Epidermal melanocyte (primary cell): ENCODE measurements around the gene BRCC3.
A peak's percentile ranks its signal among the peaks of the same experiment; 100 is the strongest.

Experiments used
- DNase-seq: peaks from one replicate; pipeline ENCODE4 v3.0.0; 2011; ENCODE audit warnings: low spot score; ENCODE audit not compliant: insufficient read length

BRCC3 gene

GRCh38 chrX:155056877-155057792 lies 14.2 kb upstream of the BRCC3 start:
- peak; percentile 30 for DNase-seq

- no peak for DNase-seq
Measured at GRCh38 chrX:155061760-155062159, 9.5 kb upstream of the BRCC3 start.

DNA sequence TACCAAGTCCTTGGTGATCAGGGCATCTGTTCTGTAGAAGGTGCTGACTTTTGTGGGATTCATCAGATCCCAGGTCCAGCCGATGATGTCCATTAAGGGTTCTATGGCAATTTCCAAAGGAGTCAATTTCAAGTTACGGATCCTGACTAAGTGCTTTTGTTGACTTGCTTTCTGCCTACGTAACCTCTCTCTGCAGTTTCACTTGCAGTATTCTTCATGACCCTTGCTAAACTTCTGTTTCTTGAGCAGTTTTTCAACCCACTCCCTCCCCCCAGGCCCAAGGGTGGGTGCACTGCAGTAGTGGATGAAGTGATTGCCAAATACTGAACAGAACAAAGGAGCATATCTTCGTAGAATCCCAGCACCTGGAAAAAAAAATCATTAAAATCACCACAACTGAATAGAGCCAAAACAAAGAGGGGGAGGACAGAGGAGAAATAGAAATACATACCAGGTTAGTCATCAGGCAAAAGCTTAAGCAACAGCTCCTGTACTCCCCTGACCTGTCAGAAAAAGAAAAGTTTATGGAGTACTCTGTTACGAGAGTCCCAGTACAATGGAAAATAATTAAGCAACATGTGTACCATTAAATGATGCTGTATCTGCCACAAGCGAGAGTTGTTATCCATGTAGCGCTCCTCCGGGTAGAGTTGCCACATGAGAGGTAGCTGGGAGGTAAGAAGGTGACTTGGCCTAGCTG lies 6.1 kb upstream of the BRCC3 start:
- DNase-seq: no peak

DNA sequence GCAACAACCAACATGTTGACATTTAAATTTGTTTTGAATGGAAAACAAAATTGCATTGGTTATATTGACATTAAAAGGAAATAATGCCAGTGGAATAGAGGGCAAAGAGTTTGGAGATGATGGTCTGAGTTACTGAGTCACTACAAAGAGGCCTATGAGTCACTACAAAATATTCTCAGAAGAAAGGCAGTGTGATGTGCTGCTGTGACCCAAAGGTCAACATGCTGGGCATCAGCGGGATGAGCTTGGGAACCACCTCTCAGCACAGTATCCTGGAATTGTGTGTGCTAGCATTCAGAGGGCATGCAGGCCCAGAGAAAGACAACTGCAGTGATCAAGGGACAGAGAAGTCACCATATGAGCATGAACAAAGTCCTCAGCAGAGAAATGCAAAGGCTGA lies 3.1 kb upstream of the BRCC3 start:
- no peak for DNase-seq

DNA sequence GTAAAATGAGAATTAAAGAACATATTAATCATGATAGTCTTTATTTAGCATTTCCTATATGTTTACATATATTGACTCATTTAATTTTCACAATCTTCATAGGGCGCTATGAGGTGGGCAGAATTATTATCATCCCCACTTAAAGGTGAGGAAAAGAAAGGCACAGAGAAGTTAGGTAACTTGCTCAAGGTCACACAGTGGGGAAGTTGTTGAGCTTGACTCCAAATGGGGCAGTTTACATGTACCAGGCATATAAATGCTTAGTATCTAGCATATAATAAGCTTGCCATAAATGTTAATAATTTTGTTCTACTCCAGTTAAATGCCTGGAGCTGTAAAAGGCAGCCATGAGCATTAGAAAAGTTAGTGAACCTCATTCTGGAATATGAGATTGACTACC lies 1.9 kb upstream of the BRCC3 start:
- DNase-seq: no peak

DNA sequence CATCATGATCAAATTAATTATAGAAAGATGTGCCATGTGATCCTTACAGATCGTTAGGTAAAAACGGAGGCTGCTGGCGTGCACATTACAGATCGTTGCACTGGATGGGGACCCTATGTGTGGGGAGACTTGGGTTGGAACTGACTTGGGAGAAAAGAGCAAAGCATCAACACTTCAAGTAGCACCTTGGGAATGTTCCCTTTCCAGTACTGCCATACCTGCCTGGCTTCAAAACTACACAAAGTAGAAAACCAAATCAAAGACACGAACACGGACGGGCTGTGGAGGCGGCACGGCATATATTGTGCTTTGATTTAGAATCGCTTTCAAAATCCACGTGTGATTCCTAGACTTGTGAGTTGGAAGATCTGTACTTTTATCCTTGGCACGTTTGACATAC lies 1.3 kb upstream of the BRCC3 start:
- no peak for DNase-seq

DNA sequence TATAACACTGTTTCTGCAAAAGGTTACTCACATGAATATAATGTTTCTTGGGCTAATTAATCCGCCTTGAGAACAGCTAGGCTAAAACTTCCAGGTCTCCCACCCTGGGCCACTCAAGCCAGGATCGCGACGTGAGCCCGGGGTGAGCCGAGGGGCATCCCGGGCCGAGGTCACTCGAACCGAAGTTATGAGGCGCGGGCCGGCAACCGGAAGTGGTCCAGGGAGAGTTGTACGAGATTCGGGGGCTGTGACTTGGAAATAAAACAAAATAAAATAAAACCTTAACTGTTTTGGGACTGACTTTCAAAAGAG lies 689 bp upstream of the BRCC3 start:
- DNase-seq: no peak

- DNase-seq: no peak
Measured at GRCh38 chrX:155071694-155072280, 479 bp downstream of the BRCC3 start.

DNA sequence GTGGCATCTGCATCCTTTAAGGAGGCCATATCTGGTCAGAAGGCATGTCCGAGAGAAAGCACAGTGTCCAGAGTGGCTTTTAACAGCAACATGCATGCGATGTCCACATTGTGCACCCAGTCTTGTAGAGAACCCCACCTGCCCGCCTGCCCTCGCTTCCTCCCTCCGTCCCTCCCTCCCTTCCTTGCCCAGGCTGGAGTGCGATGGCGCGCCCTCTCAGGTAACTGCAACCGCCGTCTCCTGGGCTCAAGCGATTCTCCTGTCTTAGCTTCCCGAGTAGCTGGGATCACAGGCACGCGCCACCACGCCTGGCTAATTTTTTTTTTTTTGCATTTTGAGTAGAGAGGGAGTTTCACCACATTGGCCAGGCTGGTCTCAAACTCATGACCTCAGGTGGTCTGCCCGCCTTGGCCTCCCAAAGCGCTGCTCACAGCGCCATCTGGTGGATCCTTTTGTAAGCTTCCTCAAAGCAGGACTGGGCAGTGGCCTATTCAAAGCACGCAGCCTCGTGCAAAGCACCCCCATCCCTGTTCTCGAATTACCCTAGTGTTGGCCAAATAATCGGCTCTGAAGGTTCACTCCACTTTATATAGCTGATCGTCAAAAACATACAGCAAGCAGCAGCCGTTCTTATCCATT lies 15.0 kb downstream of the BRCC3 start:
- DNase-seq: no peak

DNA sequence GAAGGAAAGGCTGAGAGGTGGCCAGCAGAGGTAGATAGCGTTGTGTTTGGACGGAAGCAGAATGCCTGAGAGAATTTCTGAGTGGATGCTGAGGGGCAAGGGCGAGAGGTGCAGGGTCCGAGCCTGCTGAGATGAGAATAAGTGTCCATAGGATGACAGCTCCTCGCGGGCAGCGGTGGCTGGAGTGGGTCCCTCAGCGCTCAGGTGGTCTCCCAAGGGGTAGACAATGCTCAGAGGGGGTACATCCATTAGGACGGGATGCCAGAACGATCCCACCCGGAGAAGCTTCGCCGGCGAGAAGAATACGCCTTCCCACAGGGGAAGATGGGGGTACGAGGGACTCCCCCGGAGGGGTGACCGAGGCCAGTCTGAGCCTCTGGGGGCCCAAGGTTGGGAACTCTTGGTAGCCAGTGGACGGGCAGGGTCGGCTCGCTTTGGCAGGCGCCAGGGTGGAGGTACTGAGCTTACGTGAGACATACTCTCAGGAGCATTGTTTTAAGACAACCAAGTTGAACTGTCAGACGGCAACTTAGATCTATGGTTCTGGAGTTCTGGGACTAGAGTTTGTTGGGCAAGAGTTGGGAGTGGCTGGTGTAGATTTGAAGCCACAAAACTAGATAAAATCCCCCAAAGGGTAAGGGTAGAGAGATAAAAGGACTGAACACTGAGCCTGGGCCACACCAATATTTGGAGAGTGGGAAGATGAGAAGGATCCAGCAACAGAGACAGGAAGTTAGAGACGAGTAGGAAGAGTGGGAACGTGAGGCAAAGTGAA lies 15.8 kb downstream of the BRCC3 start:
- DNase-seq: no peak

DNA sequence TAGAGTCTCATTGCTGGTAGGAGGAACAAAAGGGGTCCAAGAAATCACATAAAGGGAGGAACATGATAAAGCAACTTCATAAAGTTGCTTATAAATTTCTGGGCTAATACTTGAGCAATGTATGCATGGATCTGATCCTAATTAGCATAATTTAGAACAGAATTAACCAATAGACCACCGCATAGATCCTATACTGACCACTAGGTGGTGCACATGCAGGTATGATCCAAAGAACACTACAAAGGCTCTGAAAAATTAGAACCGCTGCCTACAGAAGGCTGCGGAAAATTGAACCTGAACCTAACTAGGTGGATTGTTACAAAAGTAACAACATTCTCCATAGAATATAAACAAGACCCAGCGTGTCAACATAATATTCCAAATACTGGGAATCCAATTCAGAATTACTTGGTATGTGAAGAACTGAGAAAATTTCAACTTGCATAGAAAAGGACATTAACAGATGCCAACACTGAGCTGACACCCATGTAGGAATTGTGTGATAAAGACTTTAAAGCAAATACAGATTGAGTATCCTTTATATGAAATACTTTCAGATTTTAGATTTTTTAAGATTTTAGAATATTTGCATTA lies 23.3 kb downstream of the BRCC3 start:
- DNase-seq: no peak

- DNase-seq: no peak
Measured at GRCh38 chrX:155105919-155106318, 34.6 kb downstream of the BRCC3 start.

DNA sequence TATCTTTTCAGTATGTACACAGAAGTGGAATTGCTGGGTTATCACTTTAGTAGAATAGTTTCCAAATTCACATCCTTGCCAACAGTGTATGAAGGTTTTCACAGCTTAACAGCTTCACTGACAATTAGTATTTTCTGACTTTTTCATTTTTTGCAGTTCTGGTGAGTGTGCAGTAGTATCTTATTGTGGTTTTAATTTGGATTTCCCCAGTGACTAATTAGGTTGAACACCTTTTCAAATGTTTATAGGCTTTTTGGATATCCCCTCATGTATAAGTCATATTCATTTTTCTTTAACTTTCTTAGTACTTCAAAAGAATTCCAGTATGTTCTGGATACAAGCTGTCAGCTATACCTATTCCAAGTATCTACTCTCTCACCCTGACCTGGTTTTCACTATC lies 37.1 kb downstream of the BRCC3 start:
- no peak for DNase-seq

DNA sequence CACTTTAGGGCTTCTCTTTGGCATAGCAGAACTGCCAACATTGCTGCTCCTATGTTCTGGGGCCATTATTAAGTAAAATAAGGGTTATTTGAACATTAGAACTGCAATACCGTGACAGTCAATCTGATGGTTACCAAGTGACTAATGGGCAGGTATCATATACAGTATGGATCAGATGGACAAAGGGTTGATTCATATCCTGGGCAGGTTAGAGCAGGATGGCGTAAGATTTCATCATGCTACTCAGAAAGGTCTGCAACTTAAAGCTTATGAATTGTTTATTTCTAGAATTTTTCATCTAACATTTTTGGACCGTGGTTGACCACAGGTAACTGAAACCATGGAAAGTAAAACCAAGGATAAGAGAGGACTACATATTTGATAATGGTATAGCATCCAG lies 40.9 kb downstream of the BRCC3 start:
- DNase-seq: no peak

GRCh38 chrX:155113097-155113496 lies 41.8 kb downstream of the BRCC3 start:
- no peak for DNase-seq

- no peak for DNase-seq
Measured at GRCh38 chrX:155115174-155115819, 44.0 kb downstream of the BRCC3 start.

DNA sequence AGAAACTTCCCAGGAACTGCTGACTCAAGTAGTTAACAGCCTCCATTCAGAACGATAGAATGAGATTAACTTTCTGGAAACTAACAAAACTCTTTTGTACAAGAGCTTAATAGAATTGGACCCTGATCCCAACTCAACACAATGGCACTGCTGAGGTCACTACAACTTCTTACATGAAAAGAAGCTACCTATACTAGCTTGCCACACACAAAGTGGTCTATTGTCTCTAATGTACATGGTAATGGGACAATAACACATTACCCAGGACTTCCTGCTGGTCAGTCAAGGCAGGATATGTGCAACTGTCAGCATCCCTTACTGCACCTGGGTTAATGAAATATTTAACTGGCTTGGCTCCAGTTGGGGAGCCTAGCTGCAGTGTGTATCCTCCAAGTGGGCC lies 56.2 kb downstream of the BRCC3 start:
- no peak for DNase-seq

GRCh38 chrX:155127940-155128339 lies 56.6 kb downstream of the BRCC3 start:
- DNase-seq: no peak

DNA sequence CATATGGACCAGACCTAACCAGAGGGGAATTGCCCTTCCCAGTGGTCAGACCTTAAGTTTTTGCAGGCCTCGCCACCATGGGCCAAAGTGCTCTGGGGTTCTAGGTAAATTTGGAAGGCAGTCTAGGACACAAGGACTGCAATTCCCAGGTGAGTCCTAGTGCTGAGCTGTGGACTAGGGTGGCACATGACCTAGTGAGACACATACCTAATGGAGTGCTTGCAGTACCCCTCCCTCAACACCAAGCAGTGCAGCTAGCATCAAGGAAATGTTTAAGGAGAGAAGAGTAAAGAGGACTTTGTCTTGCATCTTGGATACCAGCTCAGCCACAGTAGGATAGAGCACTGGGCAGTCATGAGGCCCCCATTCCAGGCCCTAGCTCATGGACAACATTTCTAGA lies 60.8 kb downstream of the BRCC3 start:
- DNase-seq: no peak

GRCh38 chrX:155134255-155134654 lies 62.9 kb downstream of the BRCC3 start:
- no peak for DNase-seq
